ENCODE results near the gene LRRC70.
A peak's percentile ranks its signal among the peaks of the same experiment; 100 is the strongest.

The LRRC70 gene, protein sequence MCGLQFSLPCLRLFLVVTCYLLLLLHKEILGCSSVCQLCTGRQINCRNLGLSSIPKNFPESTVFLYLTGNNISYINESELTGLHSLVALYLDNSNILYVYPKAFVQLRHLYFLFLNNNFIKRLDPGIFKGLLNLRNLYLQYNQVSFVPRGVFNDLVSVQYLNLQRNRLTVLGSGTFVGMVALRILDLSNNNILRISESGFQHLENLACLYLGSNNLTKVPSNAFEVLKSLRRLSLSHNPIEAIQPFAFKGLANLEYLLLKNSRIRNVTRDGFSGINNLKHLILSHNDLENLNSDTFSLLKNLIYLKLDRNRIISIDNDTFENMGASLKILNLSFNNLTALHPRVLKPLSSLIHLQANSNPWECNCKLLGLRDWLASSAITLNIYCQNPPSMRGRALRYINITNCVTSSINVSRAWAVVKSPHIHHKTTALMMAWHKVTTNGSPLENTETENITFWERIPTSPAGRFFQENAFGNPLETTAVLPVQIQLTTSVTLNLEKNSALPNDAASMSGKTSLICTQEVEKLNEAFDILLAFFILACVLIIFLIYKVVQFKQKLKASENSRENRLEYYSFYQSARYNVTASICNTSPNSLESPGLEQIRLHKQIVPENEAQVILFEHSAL

DNA sequence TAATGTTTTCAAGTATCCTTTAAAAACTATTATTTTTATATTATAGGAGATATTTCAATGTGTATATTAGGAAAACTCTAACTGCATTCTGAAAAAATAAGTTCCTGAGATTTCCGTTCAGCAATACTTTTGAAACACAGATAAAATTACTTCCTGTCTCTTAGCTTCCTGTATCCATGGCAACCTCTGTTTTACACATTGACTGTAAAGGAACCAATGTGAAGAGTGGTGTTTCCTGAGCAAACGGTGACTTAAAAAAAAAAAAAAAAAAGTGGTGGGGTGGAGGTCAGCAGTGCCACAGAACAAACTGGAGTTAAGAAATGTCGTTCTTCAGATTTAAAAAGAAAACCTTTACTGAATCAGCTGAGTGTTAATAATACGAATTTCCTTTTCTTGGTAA is at the start of gene LRRC70:
LRRC70 (plus strand) TSS at position 280 of the 400 bp plus-strand sequence. CDS start 620 bp downstream, outside the sequence.
- Mint-ChIP-seq H3K36me3 (ENCODE audit: low read depth) (peaks cover 7% of the 10 kb centered on the region), H3K4me1 (peaks cover 6% of the 10 kb centered on the region), H3K4me3 (no peak within 1 kb of the TSS), H3K27ac (peak within 1 kb of the TSS; percentile 6), H3K9me3 (no peaks in the 10 kb centered on the region), H3K27me3 (ENCODE audit: low read depth, poor library complexity) (no peaks in the 10 kb centered on the region)
- peak; percentile 7 for DNase-seq
- TF ChIP-seq, protein P1, sequence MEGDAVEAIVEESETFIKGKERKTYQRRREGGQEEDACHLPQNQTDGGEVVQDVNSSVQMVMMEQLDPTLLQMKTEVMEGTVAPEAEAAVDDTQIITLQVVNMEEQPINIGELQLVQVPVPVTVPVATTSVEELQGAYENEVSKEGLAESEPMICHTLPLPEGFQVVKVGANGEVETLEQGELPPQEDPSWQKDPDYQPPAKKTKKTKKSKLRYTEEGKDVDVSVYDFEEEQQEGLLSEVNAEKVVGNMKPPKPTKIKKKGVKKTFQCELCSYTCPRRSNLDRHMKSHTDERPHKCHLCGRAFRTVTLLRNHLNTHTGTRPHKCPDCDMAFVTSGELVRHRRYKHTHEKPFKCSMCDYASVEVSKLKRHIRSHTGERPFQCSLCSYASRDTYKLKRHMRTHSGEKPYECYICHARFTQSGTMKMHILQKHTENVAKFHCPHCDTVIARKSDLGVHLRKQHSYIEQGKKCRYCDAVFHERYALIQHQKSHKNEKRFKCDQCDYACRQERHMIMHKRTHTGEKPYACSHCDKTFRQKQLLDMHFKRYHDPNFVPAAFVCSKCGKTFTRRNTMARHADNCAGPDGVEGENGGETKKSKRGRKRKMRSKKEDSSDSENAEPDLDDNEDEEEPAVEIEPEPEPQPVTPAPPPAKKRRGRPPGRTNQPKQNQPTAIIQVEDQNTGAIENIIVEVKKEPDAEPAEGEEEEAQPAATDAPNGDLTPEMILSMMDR (IDR thresholded peaks at IDR 0.05), result no peak

DNA sequence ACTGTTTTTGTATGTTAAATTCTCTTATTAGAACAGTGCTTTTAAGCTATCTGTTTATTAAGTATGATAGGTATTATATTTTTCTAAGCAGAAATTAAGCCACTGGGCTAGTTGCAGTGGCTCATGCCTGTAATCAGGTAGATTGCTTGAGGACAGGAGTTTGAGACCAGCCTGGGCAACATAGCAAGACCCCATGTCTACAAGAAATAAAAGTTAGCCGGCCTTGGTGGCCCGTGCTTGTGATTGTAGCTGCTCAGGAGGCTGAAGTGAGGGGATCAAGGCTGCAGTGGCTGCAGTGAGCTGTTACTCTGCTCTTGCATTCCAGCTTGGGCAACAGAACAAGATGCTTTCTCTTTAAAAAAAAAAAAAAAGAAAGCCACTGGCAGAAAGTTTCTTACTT is 45.0 kb upstream of the LRRC70 start:
- no peaks in the 10 kb centered on the region for H3K27me3 Mint-ChIP-seq (ENCODE audit: low read depth, poor library complexity)
- no peaks in the 10 kb centered on the region for H3K9me3 Mint-ChIP-seq
- H3K36me3 Mint-ChIP-seq (ENCODE audit: low read depth), result peaks cover 23% of the 10 kb centered on the region
- no peak for DNase-seq
- no peaks in the 10 kb centered on the region for H3K4me1 Mint-ChIP-seq
- TF ChIP-seq, protein P1 (IDR thresholded peaks at IDR 0.05), result no peak
- no peak overlapping the region for H3K4me3 Mint-ChIP-seq
- no peak overlapping the region for H3K27ac Mint-ChIP-seq

DNA sequence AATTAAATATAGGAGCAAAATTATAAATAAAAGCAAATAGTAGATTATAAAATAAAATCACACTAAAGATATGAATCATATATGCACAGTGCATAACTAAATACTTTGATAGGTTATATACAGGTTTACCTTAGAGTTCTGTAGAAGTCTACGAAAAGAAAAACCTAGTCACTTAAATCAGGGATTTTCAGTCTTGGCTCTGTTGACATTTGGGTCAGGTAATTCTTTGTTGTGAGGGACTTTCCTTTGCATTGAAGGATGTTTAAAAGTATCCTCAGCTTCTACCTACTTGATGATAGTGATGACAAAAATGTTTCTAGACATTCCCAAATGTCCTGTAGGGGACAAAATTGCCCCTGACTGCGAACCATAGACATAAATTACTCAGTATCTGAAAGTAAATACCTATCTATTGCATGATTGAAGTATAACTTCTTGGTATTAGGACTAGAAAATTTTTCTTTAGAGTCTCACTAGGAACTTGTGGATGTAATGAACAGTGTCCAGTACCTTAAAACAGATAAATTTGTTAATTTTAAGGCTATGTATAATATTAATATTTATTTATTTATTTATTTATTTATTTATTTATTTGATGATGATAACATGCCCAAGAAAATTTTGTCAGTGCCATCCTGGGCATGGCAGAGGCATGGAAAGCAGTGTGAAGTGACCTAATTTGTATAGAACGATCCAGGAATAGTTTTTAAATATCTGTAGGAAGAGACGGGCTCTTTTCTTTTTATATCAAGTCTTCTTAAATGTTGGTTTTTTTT is 44.0 kb upstream of the LRRC70 start:
- Mint-ChIP-seq H3K9me3 (no peaks in the 10 kb centered on the region), H3K27me3 (ENCODE audit: low read depth, poor library complexity) (no peaks in the 10 kb centered on the region), H3K27ac (no peak overlapping the region)

DNA sequence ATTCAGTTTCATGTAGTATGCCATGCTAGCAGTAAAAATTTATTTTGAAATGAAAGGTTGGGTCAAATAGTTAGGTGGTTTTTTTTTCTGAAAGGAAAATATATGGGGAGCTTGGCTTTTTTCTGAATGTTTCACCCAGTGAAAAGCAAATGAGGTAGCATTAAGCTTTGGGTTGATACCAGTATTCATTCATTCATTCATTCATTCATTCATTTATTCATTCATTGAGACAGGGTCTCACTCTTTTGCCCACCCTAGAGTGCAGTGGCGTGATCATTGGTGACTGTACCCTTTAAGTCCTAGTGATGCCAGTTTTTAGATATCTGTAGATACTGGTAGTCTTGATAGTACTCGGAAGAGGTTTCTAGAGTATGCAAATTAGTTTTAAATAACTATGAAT is 42.4 kb upstream of the LRRC70 start:
- Mint-ChIP-seq H3K27ac (no peak overlapping the region), H3K9me3 (no peaks in the 10 kb centered on the region), H3K4me1 (no peaks in the 10 kb centered on the region), H3K36me3 (ENCODE audit: low read depth) (peaks cover 36% of the 10 kb centered on the region), H3K4me3 (no peak overlapping the region), H3K27me3 (ENCODE audit: low read depth, poor library complexity) (no peaks in the 10 kb centered on the region)
- no peak for DNase-seq
- TF ChIP-seq, protein P1 (IDR thresholded peaks at IDR 0.05), result no peak

More for the DNA sequence above, 44.0 kb upstream of the LRRC70 start:
- Mint-ChIP-seq H3K4me1 (no peaks in the 10 kb centered on the region), H3K4me3 (no peak overlapping the region), H3K36me3 (ENCODE audit: low read depth) (peaks cover 32% of the 10 kb centered on the region)
- TF ChIP-seq, protein P1 (IDR thresholded peaks at IDR 0.05), result no peak
- no peak for DNase-seq

DNA sequence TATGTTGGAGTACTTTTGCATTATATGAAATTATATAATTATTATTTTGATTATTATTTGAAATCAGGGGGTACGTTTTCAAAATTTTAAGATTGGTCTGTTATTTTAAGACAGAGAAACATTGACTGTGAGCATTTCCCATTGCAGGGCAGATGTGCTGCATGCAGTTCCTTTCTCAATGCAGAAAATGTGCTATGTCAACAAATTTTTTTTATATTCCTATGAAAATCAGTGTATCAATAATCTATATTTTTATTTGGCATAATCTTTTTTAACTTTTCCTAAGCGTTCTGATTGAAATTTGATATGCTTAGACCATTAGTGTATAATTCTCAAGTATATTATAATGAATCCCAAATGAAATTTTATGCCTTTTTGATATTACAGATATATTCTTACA is 41.8 kb upstream of the LRRC70 start:
- Mint-ChIP-seq H3K4me3 (no peak overlapping the region), H3K4me1 (no peaks in the 10 kb centered on the region), H3K9me3 (no peaks in the 10 kb centered on the region), H3K36me3 (ENCODE audit: low read depth) (peaks cover 30% of the 10 kb centered on the region), H3K27me3 (ENCODE audit: low read depth, poor library complexity) (no peaks in the 10 kb centered on the region), H3K27ac (no peak overlapping the region)
- DNase-seq, result no peak
- TF ChIP-seq, protein P1 (IDR thresholded peaks at IDR 0.05), result no peak
